Fibroblast of pulmonary artery (primary cell): ENCODE data around the gene CCDC93.

Source experiments
- DNase-seq: peaks from one replicate; pipeline ENCODE4 v3.0.0-alpha.2; 2010; ENCODE audit warnings: low read depth
- H3K4me3 ChIP-seq: replicated peaks from 2 replicates; pipeline ENCODE4 v1.5.1; 2011; ENCODE audit warnings: low read depth, mild to moderate bottlenecking, control low read depth, low read length, moderate library complexity
- CTCF ChIP-seq: IDR thresholded peaks from 2 replicates; pipeline ENCODE4 v1.5.1; 2011; ENCODE audit warnings: mild to moderate bottlenecking, control low read depth, low read length, inconsistent platforms; ENCODE audit errors: missing control alignments

The CCDC93 gene

DNA sequence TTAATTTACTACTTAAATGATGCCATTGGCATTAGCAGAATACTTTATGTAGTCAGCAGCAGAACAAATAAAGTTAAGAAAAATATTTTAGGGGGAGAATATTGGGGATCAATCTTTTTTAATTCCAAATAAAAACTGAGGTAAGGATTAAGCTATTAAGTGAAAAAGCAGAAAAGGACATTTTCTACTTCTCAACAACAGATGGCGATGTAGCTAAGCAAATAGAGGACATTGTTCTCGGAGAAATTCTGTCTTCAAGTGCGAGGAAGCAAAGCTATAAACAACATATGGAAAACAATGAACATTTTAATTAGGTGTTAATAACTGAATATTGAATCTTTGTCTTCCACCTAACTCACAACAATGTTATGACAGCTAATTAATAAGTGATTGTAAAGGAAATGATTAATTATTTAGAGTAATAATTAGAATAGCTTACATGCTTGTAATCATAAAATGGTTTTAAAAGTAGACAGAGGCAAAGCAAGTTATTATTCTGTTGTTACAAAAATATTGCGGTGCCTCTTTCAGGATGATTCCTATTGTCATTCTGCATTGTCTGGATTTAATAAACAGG is 32.9 kb upstream of the CCDC93 start:
- TF ChIP-seq CTCF: peak; percentile 70
- no peak overlapping the region for H3K4me3 ChIP-seq
- peak; percentile 69 for DNase-seq

GRCh38 chr2:118045286-118045685 is 31.4 kb upstream of the CCDC93 start:
- no peak overlapping the region for H3K4me3 ChIP-seq
- TF ChIP-seq CTCF: no peak
- no peak for DNase-seq

DNA sequence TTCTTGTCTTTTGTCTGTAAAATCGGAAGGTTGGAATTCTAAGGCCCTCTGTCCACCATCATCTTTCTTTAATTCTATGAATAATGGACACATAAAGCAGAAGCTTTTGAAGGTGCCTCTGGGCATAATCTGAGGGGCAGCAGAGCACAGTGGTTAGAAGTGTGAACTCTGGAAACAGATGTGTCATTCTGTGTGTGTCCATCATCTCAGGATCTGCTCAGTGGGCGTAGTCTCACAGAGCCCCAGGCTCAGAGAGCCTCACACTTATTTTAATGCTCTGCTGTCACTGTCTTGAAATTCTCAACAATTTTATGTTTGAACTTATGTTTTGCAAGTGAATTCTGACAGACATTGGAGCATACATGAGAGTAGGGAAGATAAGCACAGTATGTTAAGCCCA is 31.0 kb upstream of the CCDC93 start:
- no peak overlapping the region for H3K4me3 ChIP-seq
- no peak for TF ChIP-seq CTCF
- no peak for DNase-seq

- TF ChIP-seq CTCF: no peak
- H3K4me3 ChIP-seq: no peak overlapping the region
- DNase-seq: no peak
These were observed 30.3 kb upstream of the CCDC93 start for GRCh38 chr2:118044103-118044716.

DNA sequence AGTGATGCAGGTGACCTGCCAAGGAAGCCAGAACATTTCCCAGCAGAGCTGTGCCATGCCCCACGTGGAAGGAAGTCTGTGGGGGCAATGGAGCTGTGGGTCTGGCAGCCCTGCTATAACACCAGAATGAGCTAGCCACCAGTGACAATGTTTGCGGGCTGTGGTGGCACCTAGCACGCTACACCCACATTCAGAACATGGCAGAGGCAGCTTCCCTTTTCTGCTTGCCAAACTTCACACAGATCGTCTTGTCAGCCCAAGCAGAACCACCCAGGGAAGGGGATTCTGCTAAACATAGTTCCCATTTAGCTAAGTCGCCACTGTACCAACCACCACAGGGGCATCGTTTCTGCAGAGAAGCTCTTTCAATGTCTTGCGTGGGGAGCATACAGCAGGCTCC is 27.0 kb upstream of the CCDC93 start:
- DNase-seq: no peak
- TF ChIP-seq CTCF: no peak
- no peak overlapping the region for H3K4me3 ChIP-seq

GRCh38 chr2:118032169-118033013 is 18.5 kb upstream of the CCDC93 start:
- peak; percentile 53 for DNase-seq
- peak; percentile 80 for TF ChIP-seq CTCF
- H3K4me3 ChIP-seq: no peak overlapping the region
